HL-60 (cell line): Measurements from ENCODE around the gene ADAMTS13.
A peak's percentile ranks its signal among the peaks of the same experiment; 100 is the strongest.

Experiments
- DNase-seq, 2 experiments: peaks; one replicate each; pipeline ENCODE4 v3.0.0-alpha.2; 2010 to 2020; ENCODE audit warnings: low read depth in 1 of 2, low spot score in 1 of 2
- H3K27ac ChIP-seq: fragments of 250-450 bp; sonication (Bioruptor Pico); replicated peaks from 2 replicates; pipeline ENCODE4 v1.5.1; 2020; ENCODE audit warnings: mild to moderate bottlenecking, moderate library complexity
- H3K27me3 ChIP-seq: fragments of 250-450 bp; sonication (Bioruptor Pico); 2 replicates; pipeline ENCODE4 v1.5.1; 2021; ENCODE audit warnings: mild to moderate bottlenecking, moderate library complexity; ENCODE audit not compliant: insufficient read depth, poor library complexity, severe bottlenecking
- H3K4me3 ChIP-seq: replicated peaks from 2 replicates; pipeline ENCODE4 v1.5.1; 2011; ENCODE audit warnings: mild to moderate bottlenecking, control low read depth, low read length; ENCODE audit not compliant: insufficient read depth
- GABPA ChIP-seq: IDR thresholded peaks from 2 replicates; pipeline ENCODE4 v1.6.1; 2012; ENCODE audit warnings: low read depth
- POLR2AphosphoS5 ChIP-seq: IDR thresholded peaks from 2 replicates; pipeline ENCODE4 v1.6.1; 2012; ENCODE audit warnings: low read depth
- SPI1 ChIP-seq: IDR thresholded peaks from 2 replicates; pipeline ENCODE4 v1.6.1; 2012; ENCODE audit warnings: low read depth, mild to moderate bottlenecking, borderline replicate concordance
- TF ChIP-seq, protein P1 (sequence below): IDR thresholded peaks from one replicate; pipeline ENCODE4 v1.5.1; 2011; ENCODE audit warnings: low read length, control low read depth, inconsistent platforms; ENCODE audit not compliant: insufficient read depth
- TF ChIP-seq, protein P2 (sequence below): IDR thresholded peaks from 2 replicates; pipeline ENCODE4 v1.6.1; 2012; ENCODE audit warnings: low read depth; ENCODE audit not compliant: insufficient replicate concordance

The ADAMTS13 gene

DNA sequence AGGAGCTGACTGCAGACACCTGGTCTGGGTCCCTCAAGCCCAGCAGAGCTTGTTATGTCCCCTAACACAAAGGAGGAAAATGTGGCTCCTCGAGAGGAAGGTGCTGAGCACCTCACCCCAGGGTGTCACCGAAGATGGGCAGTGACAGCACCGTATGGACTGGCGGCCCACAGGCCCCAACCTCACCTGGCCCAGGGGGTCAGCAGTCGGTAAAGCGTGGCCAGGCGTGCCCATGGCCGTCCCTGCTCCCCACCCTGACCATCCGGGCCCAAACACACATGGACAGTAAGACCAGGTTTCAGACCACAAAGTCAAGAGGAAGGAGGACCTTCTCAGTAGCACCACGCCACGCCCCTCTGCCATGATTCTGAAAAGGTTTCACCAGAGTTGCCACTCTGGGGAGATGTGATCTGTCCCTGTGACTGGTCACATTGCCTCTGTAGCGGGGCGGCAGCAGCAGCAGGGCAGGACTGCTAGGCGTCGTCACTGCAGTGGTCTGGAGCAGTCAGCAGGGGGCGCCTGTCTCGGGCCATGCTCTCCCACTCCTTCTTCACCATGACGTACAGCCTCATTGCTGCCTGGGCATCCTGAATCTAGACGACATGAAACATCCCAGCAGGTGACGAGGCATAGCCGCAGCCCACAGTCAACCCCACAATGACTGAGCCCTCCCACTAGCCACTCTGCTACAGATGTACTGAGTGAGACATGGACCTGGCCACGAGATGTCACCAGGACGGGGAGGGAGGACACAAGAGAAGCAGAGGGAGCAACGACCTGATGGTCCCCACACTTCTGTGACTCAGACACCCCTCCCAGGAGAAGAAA lies 15.5 kb upstream of the ADAMTS13 start:
- DNase-seq, result peak; percentile 58 to 80
- no peak overlapping the region for H3K27ac ChIP-seq
- H3K4me3 ChIP-seq, result no peak overlapping the region
- no peaks in the 10 kb centered on the region for H3K27me3 ChIP-seq
- TF ChIP-seq SPI1, result no peak
- 0 out of 2 replicates have a peak, but pooled peaks have one; percentile 35 for TF ChIP-seq POLR2AphosphoS5
- TF ChIP-seq, protein P1, sequence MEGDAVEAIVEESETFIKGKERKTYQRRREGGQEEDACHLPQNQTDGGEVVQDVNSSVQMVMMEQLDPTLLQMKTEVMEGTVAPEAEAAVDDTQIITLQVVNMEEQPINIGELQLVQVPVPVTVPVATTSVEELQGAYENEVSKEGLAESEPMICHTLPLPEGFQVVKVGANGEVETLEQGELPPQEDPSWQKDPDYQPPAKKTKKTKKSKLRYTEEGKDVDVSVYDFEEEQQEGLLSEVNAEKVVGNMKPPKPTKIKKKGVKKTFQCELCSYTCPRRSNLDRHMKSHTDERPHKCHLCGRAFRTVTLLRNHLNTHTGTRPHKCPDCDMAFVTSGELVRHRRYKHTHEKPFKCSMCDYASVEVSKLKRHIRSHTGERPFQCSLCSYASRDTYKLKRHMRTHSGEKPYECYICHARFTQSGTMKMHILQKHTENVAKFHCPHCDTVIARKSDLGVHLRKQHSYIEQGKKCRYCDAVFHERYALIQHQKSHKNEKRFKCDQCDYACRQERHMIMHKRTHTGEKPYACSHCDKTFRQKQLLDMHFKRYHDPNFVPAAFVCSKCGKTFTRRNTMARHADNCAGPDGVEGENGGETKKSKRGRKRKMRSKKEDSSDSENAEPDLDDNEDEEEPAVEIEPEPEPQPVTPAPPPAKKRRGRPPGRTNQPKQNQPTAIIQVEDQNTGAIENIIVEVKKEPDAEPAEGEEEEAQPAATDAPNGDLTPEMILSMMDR, result peak; percentile 93

DNA sequence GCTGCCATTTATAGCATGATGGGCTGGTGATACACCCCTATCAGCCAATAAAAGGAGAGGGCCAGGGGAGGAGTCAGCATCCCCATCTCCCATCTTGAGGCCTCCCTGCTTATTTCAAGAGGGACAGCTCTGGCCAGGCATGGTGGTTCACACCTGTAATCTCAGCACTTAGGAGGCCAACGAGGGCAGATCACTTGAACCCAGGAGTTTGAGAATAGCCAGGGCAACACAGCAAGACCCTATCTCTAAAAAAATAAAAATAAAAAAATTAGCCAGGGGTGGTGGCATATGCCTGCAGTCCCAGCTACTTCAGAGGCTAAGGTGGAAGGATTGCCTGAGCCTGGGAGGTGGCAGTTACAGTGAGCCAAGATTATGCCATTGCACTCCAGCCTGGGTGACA lies 14.1 kb upstream of the ADAMTS13 start:
- Histone ChIP-seq H3K27ac (no peak overlapping the region), H3K27me3 (no peaks in the 10 kb centered on the region), H3K4me3 (no peak overlapping the region)
- TF ChIP-seq, protein P1, result no peak
- TF ChIP-seq SPI1, result no peak
- no peak for TF ChIP-seq GABPA
- no peak for TF ChIP-seq POLR2AphosphoS5
- TF ChIP-seq, protein P2, sequence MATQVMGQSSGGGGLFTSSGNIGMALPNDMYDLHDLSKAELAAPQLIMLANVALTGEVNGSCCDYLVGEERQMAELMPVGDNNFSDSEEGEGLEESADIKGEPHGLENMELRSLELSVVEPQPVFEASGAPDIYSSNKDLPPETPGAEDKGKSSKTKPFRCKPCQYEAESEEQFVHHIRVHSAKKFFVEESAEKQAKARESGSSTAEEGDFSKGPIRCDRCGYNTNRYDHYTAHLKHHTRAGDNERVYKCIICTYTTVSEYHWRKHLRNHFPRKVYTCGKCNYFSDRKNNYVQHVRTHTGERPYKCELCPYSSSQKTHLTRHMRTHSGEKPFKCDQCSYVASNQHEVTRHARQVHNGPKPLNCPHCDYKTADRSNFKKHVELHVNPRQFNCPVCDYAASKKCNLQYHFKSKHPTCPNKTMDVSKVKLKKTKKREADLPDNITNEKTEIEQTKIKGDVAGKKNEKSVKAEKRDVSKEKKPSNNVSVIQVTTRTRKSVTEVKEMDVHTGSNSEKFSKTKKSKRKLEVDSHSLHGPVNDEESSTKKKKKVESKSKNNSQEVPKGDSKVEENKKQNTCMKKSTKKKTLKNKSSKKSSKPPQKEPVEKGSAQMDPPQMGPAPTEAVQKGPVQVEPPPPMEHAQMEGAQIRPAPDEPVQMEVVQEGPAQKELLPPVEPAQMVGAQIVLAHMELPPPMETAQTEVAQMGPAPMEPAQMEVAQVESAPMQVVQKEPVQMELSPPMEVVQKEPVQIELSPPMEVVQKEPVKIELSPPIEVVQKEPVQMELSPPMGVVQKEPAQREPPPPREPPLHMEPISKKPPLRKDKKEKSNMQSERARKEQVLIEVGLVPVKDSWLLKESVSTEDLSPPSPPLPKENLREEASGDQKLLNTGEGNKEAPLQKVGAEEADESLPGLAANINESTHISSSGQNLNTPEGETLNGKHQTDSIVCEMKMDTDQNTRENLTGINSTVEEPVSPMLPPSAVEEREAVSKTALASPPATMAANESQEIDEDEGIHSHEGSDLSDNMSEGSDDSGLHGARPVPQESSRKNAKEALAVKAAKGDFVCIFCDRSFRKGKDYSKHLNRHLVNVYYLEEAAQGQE, result no peak
- no peak for DNase-seq

DNA sequence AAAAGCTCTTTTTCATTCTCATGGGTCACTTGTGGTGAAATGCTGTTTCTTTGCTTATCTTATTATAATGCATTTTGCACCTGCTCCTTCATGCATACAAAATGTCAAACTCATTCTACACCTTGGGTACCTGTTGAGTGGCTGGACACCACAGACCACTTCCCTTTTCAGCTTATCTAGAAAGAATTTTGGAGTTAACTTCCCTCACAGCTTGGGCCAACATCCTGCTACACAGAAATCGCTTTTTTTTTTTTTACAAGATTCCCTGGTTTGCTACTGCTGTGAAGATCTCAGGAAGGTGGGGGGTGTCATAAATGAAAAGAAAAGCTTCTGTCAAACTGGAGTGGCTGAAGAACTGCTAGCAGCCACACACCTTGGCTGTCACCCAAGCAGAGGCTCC lies 7.0 kb upstream of the ADAMTS13 start:
- H3K27ac ChIP-seq, result no peak overlapping the region
- DNase-seq, result no peak
- no peak overlapping the region for H3K4me3 ChIP-seq
- TF ChIP-seq SPI1 (peak; percentile 39; the same call in 1 of the 2 replicates), GABPA (no peak)
- H3K27me3 ChIP-seq, result no peaks in the 10 kb centered on the region

DNA sequence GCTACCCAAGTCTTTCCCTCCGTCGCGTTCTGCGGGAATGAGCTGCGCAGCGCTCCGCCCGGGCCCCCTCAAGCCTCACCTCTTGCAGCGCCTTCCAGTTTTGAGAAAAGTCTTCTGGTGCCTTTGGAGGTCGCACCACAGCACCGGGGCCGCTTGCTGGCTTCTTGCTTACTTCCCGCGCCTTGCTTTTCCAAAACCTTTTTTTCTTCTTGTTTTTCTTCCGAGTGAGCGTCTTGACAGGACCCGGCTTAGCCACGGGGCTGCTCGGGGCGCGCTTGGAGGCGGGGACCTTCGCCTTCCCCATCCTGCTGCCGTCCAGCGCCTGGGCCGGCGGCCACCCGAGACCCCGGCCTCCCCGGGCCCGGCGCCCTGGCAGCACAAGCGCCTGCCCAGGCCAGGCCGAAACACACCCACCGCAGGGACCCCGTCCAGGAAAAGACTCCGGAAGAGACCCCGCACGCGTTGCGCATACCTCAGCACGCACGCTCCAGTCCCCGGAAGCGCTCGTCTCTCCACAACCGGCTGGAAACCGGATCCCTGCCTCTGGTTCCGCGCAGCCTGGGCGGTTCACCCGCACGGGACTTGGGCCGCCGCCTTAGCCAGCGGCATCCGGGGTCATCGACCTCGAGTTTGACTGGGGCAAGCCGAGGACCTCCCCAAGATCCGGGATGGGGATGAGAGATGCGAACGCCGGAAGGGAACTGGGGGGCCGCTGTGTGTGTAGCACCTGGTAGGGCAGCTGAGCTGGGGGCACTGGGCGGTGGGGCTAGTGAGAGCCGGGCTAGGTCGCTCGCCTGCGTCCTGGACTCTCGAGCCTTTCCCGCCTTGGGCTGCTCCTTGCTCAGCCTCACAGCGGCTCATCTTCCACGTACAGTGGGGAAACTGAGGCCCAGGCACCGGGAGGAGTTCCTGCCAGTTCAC lies 4.4 kb upstream of the ADAMTS13 start, which contains the start of gene REXO4:
TSS of gene REXO4 (minus strand) at position 470 of the 921 bp plus-strand sequence. CDS start at position 304, 166 bp downstream.
- Histone ChIP-seq H3K4me3 (peak within 1 kb of the TSS; percentile 86), H3K27me3 (no peaks in the 10 kb centered on the region), H3K27ac (peak within 1 kb of the TSS; percentile 78)
- TF ChIP-seq POLR2AphosphoS5, result peak; percentile 77; the same call in 1 of the 2 replicates
- peak; percentile 98 for TF ChIP-seq GABPA
- TF ChIP-seq, protein P2, result peak; percentile 65
- no peak for TF ChIP-seq SPI1
- TF ChIP-seq, protein P1, result no peak
- peak; percentile 89 to 92 for DNase-seq
